ENCODE measurements around the gene CCDC7.
"Not testable (repeated sequence)": the region's sequence is repeated elsewhere in the genome, so short reads cannot be mapped to it uniquely, and the experiment has no call there.

DNA sequence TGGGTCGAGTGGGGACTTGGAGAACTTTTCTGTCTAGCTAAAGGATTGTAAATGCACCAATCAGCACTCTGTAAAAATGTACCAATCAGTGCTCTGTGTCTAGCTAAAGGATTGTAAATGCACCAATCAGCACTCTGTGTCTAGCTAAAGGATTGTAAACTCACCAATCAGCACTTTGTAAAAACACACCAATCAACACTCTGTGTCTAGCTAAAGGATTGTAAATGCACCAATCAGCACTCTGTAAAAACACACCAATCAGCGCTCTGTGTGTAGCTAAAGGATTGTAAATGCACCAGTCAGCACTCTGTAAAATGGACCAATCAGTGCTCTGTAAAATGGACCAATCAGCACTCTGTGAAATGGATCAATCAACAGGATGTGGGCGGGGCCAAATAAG lies 155.6 kb downstream of the CCDC7 start:
- TF ChIP-seq, protein P1, sequence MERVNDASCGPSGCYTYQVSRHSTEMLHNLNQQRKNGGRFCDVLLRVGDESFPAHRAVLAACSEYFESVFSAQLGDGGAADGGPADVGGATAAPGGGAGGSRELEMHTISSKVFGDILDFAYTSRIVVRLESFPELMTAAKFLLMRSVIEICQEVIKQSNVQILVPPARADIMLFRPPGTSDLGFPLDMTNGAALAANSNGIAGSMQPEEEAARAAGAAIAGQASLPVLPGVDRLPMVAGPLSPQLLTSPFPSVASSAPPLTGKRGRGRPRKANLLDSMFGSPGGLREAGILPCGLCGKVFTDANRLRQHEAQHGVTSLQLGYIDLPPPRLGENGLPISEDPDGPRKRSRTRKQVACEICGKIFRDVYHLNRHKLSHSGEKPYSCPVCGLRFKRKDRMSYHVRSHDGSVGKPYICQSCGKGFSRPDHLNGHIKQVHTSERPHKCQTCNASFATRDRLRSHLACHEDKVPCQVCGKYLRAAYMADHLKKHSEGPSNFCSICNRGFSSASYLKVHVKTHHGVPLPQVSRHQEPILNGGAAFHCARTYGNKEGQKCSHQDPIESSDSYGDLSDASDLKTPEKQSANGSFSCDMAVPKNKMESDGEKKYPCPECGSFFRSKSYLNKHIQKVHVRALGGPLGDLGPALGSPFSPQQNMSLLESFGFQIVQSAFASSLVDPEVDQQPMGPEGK (CRISPR knock-in tag; IDR thresholded peaks at IDR 0.05; ENCODE audit: borderline replicate concordance) = not testable (repeated sequence)
- TF ChIP-seq TCF4 (CRISPR knock-in tag; IDR thresholded peaks at IDR 0.05; ENCODE audit: borderline replicate concordance); ZFP30 (CRISPR knock-in tag; IDR thresholded peaks at IDR 0.05); SNAI2 (CRISPR knock-in tag; IDR thresholded peaks at IDR 0.05); OSR1 (CRISPR knock-in tag; IDR thresholded peaks at IDR 0.05); ESRRG (CRISPR knock-in tag; IDR thresholded peaks at IDR 0.05); TOX (CRISPR knock-in tag; IDR thresholded peaks at IDR 0.05; ENCODE audit: borderline replicate concordance); RARB (CRISPR knock-in tag; IDR thresholded peaks at IDR 0.05); ARNTL (CRISPR knock-in tag; IDR thresholded peaks at IDR 0.05; ENCODE audit: borderline replicate concordance, low read depth); ZC3H10 (CRISPR knock-in tag; IDR thresholded peaks at IDR 0.05); ZFP3 (CRISPR knock-in tag; IDR thresholded peaks at IDR 0.05): not testable (repeated sequence)
- TF ChIP-seq, protein P2, sequence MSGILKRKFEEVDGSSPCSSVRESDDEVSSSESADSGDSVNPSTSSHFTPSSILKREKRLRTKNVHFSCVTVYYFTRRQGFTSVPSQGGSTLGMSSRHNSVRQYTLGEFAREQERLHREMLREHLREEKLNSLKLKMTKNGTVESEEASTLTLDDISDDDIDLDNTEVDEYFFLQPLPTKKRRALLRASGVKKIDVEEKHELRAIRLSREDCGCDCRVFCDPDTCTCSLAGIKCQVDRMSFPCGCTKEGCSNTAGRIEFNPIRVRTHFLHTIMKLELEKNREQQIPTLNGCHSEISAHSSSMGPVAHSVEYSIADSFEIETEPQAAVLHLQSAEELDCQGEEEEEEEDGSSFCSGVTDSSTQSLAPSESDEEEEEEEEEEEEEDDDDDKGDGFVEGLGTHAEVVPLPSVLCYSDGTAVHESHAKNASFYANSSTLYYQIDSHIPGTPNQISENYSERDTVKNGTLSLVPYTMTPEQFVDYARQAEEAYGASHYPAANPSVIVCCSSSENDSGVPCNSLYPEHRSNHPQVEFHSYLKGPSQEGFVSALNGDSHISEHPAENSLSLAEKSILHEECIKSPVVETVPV (CRISPR knock-in tag; IDR thresholded peaks at IDR 0.05) = not testable (repeated sequence)
- TF ChIP-seq, protein P3, sequence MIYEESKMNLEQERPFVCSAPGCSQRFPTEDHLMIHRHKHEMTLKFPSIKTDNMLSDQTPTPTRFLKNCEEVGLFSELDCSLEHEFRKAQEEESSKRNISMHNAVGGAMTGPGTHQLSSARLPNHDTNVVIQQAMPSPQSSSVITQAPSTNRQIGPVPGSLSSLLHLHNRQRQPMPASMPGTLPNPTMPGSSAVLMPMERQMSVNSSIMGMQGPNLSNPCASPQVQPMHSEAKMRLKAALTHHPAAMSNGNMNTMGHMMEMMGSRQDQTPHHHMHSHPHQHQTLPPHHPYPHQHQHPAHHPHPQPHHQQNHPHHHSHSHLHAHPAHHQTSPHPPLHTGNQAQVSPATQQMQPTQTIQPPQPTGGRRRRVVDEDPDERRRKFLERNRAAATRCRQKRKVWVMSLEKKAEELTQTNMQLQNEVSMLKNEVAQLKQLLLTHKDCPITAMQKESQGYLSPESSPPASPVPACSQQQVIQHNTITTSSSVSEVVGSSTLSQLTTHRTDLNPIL (CRISPR knock-in tag; IDR thresholded peaks at IDR 0.05; ENCODE audit: low read depth) = not testable (repeated sequence)
